ENCODE data around the gene DCX. TPM values are rescaled to one million over a fixed set of nuclear protein-coding genes. Genes with fewer than 3 reads are reported as not detected.

Gene DCX
- polyA plus RNA-seq, 3 donors, result not detected

DNA sequence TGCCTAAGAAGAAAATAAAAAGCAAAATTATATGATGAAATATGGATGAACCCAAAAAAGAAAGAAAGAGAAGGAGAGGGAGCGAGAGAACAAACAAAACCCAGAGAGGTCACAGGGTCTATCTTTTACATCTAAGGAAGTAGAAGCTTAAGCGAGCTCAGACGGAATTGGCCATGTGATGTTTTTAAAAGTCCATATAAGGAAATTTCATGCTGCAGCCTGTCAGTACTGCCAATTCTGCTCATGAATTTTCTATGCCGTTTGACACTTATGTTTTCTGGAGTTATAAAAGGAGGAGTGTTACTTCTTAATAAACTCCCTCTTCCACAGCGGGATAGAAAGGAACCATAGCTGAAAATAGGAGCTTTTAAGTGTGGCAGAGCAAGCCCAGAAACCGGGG lies 32.9 kb upstream of the DCX start:
- Histone ChIP-seq H3K36me3 (replicated peaks in 1 of 2; ENCODE audit: control insufficient read depth in 1 of 2, insufficient read depth in 2 of 2, low read length in 2 of 2) (no peaks in the 10 kb centered on the region), H2AFZ (ENCODE audit: insufficient read depth, low read depth, low read length, poor library complexity, severe bottlenecking) (no peak overlapping the region), H3K27ac (ENCODE audit: low read depth in 1 of 2, low read length in 2 of 2) (no peak overlapping the region), H3K27me3 (ENCODE audit: control insufficient read depth in 2 of 2, insufficient read depth in 2 of 2, low read length in 2 of 2) (peaks cover 0 to 3% of the 10 kb centered on the region in 2 donors), H3K9ac (ENCODE audit: insufficient read depth, low read length, poor library complexity, severe bottlenecking) (no peak overlapping the region), H3K4me3 (replicated peaks in 1 of 3; ENCODE audit: low read depth in 2 of 3, low read length in 3 of 3) (no peak overlapping the region), H4K20me1 (ENCODE audit: insufficient read depth, low read length) (no peaks in the 10 kb centered on the region), H3K4me1 (ENCODE audit: control insufficient read depth in 1 of 2, insufficient read depth in 2 of 2, low read length in 2 of 2) (peaks cover 24 to 27% of the 10 kb centered on the region in 2 donors), H3K4me2 (replicated peaks; ENCODE audit: extremely low read depth, low read length, poor library complexity, severe bottlenecking) (no peak overlapping the region), H3K79me2 (ENCODE audit: insufficient read depth, low read length) (no peaks in the 10 kb centered on the region), H3K9me3 (replicated peaks in 1 of 2; ENCODE audit: control insufficient read depth in 1 of 2, insufficient read depth in 1 of 2, low read length in 2 of 2) (no peaks in the 10 kb centered on the region)
- peaks cover 29% of the 10 kb centered on the region for H3K4me1 Mint-ChIP-seq
- peaks cover 0 to 6% (median 1%) of the 10 kb centered on the region in 3 donors for H3K27me3 Mint-ChIP-seq (ENCODE audit: low read depth in 3 of 3)
- TF ChIP-seq, protein P1, sequence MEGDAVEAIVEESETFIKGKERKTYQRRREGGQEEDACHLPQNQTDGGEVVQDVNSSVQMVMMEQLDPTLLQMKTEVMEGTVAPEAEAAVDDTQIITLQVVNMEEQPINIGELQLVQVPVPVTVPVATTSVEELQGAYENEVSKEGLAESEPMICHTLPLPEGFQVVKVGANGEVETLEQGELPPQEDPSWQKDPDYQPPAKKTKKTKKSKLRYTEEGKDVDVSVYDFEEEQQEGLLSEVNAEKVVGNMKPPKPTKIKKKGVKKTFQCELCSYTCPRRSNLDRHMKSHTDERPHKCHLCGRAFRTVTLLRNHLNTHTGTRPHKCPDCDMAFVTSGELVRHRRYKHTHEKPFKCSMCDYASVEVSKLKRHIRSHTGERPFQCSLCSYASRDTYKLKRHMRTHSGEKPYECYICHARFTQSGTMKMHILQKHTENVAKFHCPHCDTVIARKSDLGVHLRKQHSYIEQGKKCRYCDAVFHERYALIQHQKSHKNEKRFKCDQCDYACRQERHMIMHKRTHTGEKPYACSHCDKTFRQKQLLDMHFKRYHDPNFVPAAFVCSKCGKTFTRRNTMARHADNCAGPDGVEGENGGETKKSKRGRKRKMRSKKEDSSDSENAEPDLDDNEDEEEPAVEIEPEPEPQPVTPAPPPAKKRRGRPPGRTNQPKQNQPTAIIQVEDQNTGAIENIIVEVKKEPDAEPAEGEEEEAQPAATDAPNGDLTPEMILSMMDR (IDR thresholded peaks at IDR 0.05), result no peak
- peaks cover 0 to 2% (median 0%) of the 10 kb centered on the region in 7 donors for H3K9me3 Mint-ChIP-seq
- no peak for DNase-seq
- no peaks in the 10 kb centered on the region for H3K36me3 Mint-ChIP-seq
- whole genome bisulfite sequencing (ENCODE audit: insufficient coverage), result no CpG with 5 or more reads among the region's 6 CpGs
- H3K4me3 Mint-ChIP-seq, result no peak overlapping the region
- intact Hi-C loops (cut with micrococcal nuclease), result no loop called here
- no peak overlapping the region for H3K27ac Mint-ChIP-seq

DNA sequence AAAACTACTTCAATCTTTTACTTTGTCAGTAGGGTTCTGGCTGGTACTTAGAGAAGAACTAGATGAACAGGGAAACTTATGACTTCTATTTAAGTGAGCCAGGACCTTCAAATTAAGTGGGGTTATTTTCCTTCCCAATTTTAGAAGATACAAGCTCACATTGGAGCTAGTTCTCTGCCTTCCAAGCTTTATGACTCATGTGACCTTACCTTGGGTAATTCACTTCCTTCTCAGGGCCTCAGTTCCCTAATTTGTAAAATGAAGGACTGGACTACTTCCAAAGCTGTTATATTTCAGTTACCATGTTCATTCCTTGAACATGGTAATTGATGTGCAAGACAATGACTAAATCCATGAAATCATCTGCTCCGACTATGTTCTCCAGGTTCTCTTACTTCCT lies 32.0 kb upstream of the DCX start:
- Histone ChIP-seq H3K9ac (ENCODE audit: insufficient read depth, low read length, poor library complexity, severe bottlenecking) (no peak overlapping the region), H3K4me3 (replicated peaks in 1 of 3; ENCODE audit: low read depth in 2 of 3, low read length in 3 of 3) (no peak overlapping the region), H3K27ac (ENCODE audit: low read depth in 1 of 2, low read length in 2 of 2) (no peak overlapping the region), H3K36me3 (replicated peaks in 1 of 2; ENCODE audit: control insufficient read depth in 1 of 2, insufficient read depth in 2 of 2, low read length in 2 of 2) (no peaks in the 10 kb centered on the region), H3K4me2 (replicated peaks; ENCODE audit: extremely low read depth, low read length, poor library complexity, severe bottlenecking) (no peak overlapping the region), H3K9me3 (replicated peaks in 1 of 2; ENCODE audit: control insufficient read depth in 1 of 2, insufficient read depth in 1 of 2, low read length in 2 of 2) (no peaks in the 10 kb centered on the region), H3K4me1 (ENCODE audit: control insufficient read depth in 1 of 2, insufficient read depth in 2 of 2, low read length in 2 of 2) (peaks cover 24 to 27% of the 10 kb centered on the region in 2 donors), H4K20me1 (ENCODE audit: insufficient read depth, low read length) (no peaks in the 10 kb centered on the region), H3K79me2 (ENCODE audit: insufficient read depth, low read length) (no peaks in the 10 kb centered on the region), H2AFZ (ENCODE audit: insufficient read depth, low read depth, low read length, poor library complexity, severe bottlenecking) (no peak overlapping the region), H3K27me3 (ENCODE audit: control insufficient read depth in 2 of 2, insufficient read depth in 2 of 2, low read length in 2 of 2) (peaks cover 0 to 3% of the 10 kb centered on the region in 2 donors)
- DNase-seq, result peak; percentile 15 to 55 (median 16)
- intact Hi-C loops (cut with micrococcal nuclease), result no loop called here
- WGBS (ENCODE audit: insufficient coverage), result 60% methylated on average over 1 of the region's 1 CpG
- TF ChIP-seq, protein P1 (IDR thresholded peaks at IDR 0.05), result no peak
- Mint-ChIP-seq H3K9me3 (peaks cover 0 to 2% (median 0%) of the 10 kb centered on the region in 7 donors), H3K27me3 (ENCODE audit: low read depth in 3 of 3) (peaks cover 0 to 7% (median 1%) of the 10 kb centered on the region in 3 donors), H3K27ac (no peak overlapping the region), H3K36me3 (no peaks in the 10 kb centered on the region), H3K4me1 (peaks cover 29% of the 10 kb centered on the region), H3K4me3 (no peak overlapping the region)
